Neural cell (in vitro differentiated cells): ENCODE results near the gene TFPI. TPM values are rescaled to one million over a fixed set of nuclear protein-coding genes. Genes with fewer than 3 reads are reported as not detected.

ENCODE experiments used
- H2AFZ ChIP-seq: fragments of 200-600, 300-800 bp; sonication (generic), shearing (Covaris generic); 2 replicates; pipeline ENCODE4 v1.6.0; 2014; ENCODE audit warnings: low read depth, mild to moderate bottlenecking, antibody characterized with exemption, low read length, moderate library complexity
- H3F3A ChIP-seq: fragments of 200-600 bp; shearing (Covaris generic); 2 replicates; pipeline ENCODE4 v1.6.1; 2016; ENCODE audit warnings: mild to moderate bottlenecking, moderate library complexity, mixed read lengths, antibody characterized with exemption, low read length; ENCODE audit not compliant: insufficient read depth, poor library complexity, severe bottlenecking
- H3K27ac ChIP-seq: fragments of 200-600, 300-800 bp; sonication (generic), shearing (Covaris generic); 2 replicates; pipeline ENCODE4 v1.5.1; 2014; ENCODE audit warnings: mild to moderate bottlenecking, low read length, moderate library complexity
- H3K27me3 ChIP-seq: fragments of 300-800, 200-600 bp; sonication (generic), shearing (Covaris generic); 2 replicates; pipeline ENCODE4 v1.6.0; 2014; ENCODE audit warnings: mild to moderate bottlenecking, low read depth, low read length, moderate library complexity; ENCODE audit not compliant: insufficient read depth
- H3K36me3 ChIP-seq: fragments of 300-800, 200-600 bp; sonication (generic), shearing (Covaris generic); 2 replicates; pipeline ENCODE4 v1.5.1; 2014; ENCODE audit warnings: mild to moderate bottlenecking, antibody characterized with exemption, low read length, moderate library complexity; ENCODE audit not compliant: insufficient read depth
- H3K4me2 ChIP-seq: fragments of 300-800, 200-600 bp; sonication (generic), shearing (Covaris generic); 2 replicates; pipeline ENCODE4 v1.6.0; 2014; ENCODE audit warnings: mild to moderate bottlenecking, low read length
- H3K4me3 ChIP-seq: fragments of 300-800, 200-600 bp; sonication (generic), shearing (Covaris generic); 2 replicates; pipeline ENCODE4 v1.5.1; 2014; ENCODE audit warnings: mild to moderate bottlenecking, low read length, moderate library complexity
- H3K79me2 ChIP-seq: fragments of 200-600 bp; shearing (Covaris generic); replicated peaks from 2 replicates; pipeline ENCODE4 v1.6.0; 2014; ENCODE audit warnings: mild to moderate bottlenecking, low read length, moderate library complexity; ENCODE audit not compliant: insufficient read depth
- H3K9ac ChIP-seq: fragments of 300-800, 200-600 bp; sonication (generic), shearing (Covaris generic); 2 replicates; pipeline ENCODE4 v1.6.1; 2016; ENCODE audit warnings: mild to moderate bottlenecking, low read length, mixed read lengths
- H3K9me2 ChIP-seq: fragments of 200-600 bp; shearing (Covaris generic); 2 replicates; pipeline ENCODE4 v1.6.1; 2016; ENCODE audit warnings: mild to moderate bottlenecking, low read length, mixed read lengths; ENCODE audit not compliant: insufficient read depth
- H3K9me3 ChIP-seq: fragments of 200-600, 300-800 bp; sonication (generic), shearing (Covaris generic); 2 replicates; pipeline ENCODE4 v1.6.1; 2016; ENCODE audit warnings: mild to moderate bottlenecking, mixed run types, low read length, moderate library complexity, mixed read lengths
- H4K20me1 ChIP-seq: fragments of 200-600 bp; shearing (Covaris generic); 2 replicates; pipeline ENCODE4 v1.6.1; 2016; ENCODE audit warnings: mild to moderate bottlenecking, mixed run types; ENCODE audit not compliant: insufficient read depth
- CTCF ChIP-seq: fragments of 450-650 bp; IDR thresholded peaks from 2 replicates; pipeline ENCODE4 v1.5.1; 2014; ENCODE audit warnings: antibody characterized with exemption, mild to moderate bottlenecking, moderate library complexity; ENCODE audit not compliant: poor library complexity, severe bottlenecking
- EP300 ChIP-seq: fragments of 450-650 bp; conservative IDR thresholded peaks from 2 replicates; pipeline ENCODE4 v1.6.1; 2014; ENCODE audit warnings: antibody characterized with exemption, mild to moderate bottlenecking, moderate library complexity; ENCODE audit not compliant: poor library complexity, severe bottlenecking
- EZH2 ChIP-seq: fragments of 200-600, 300-800 bp; shearing (Covaris generic), sonication (generic); IDR thresholded peaks from 2 replicates; pipeline ENCODE4 v1.6.1; 2014; ENCODE audit warnings: antibody characterized with exemption, low read length, borderline replicate concordance, mild to moderate bottlenecking; ENCODE audit not compliant: insufficient read depth, poor library complexity, severe bottlenecking
- MXI1 ChIP-seq: fragments of 450-650 bp; conservative IDR thresholded peaks from 2 replicates; pipeline ENCODE4 v1.6.1; 2014; ENCODE audit warnings: antibody characterized with exemption, mild to moderate bottlenecking; ENCODE audit not compliant: poor library complexity, severe bottlenecking
- POLR2AphosphoS5 ChIP-seq: IDR thresholded peaks from 2 replicates; pipeline ENCODE4 v1.6.1; 2012
- RAD21 ChIP-seq: fragments of 450-650 bp; conservative IDR thresholded peaks from 2 replicates; pipeline ENCODE4 v1.6.1; 2014; ENCODE audit warnings: antibody characterized with exemption, mild to moderate bottlenecking, moderate library complexity
- REST ChIP-seq: IDR thresholded peaks from 2 replicates; pipeline ENCODE4 v1.6.1; 2012; ENCODE audit warnings: borderline replicate concordance
- SMC3 ChIP-seq: fragments of 450-650 bp; conservative IDR thresholded peaks from 2 replicates; pipeline ENCODE4 v1.6.1; 2014; ENCODE audit warnings: antibody characterized with exemption, mild to moderate bottlenecking, moderate library complexity; ENCODE audit not compliant: poor library complexity
- TAF1 ChIP-seq: IDR thresholded peaks from 2 replicates; pipeline ENCODE4 v1.6.1; 2012; ENCODE audit warnings: low read depth
- polyA plus RNA-seq: library from polyadenylated mRNA; depleted of rRNA; stranded (reverse); fragments of >200 nt; gene quantifications from 2 replicates; pipeline ENCODE4 v1.2.3, GENCODE V29; 2014

TFPI gene
- polyA plus RNA-seq, 1 donor from 2014 or later = 0.51 TPM

- Histone ChIP-seq H3F3A (no peaks in the 10 kb centered on the region), H3K9ac (no peak overlapping the region), H3K4me2 (no peak overlapping the region), H2AFZ (no peak overlapping the region), H3K9me2 (no peaks in the 10 kb centered on the region), H3K4me3 (no peak overlapping the region), H4K20me1 (no peaks in the 10 kb centered on the region), H3K9me3 (no peaks in the 10 kb centered on the region), H3K36me3 (no peaks in the 10 kb centered on the region), H3K27ac (no peak overlapping the region), H3K79me2 (no peaks in the 10 kb centered on the region), H3K27me3 (no peaks in the 10 kb centered on the region)
- TF ChIP-seq MXI1 = no peak
- no peak for TF ChIP-seq TAF1
- no peak for TF ChIP-seq RAD21
- TF ChIP-seq EP300 = no peak
- no peak for TF ChIP-seq SMC3
- TF ChIP-seq EZH2 = no peak
- TF ChIP-seq CTCF = no peak
- no peak for TF ChIP-seq REST
- TF ChIP-seq POLR2AphosphoS5 = no peak
Measured at GRCh38 chr2:187447336-187447735, 106.9 kb downstream of the TFPI start.

- Histone ChIP-seq H3K27me3 (no peaks in the 10 kb centered on the region), H3K4me2 (no peak overlapping the region), H3K79me2 (no peaks in the 10 kb centered on the region), H3K36me3 (no peaks in the 10 kb centered on the region), H4K20me1 (no peaks in the 10 kb centered on the region), H3K9me3 (no peaks in the 10 kb centered on the region), H3F3A (no peaks in the 10 kb centered on the region), H3K4me3 (no peak overlapping the region), H3K9me2 (no peaks in the 10 kb centered on the region), H2AFZ (no peak overlapping the region), H3K27ac (no peak overlapping the region), H3K9ac (no peak overlapping the region)
- TF ChIP-seq EP300 = no peak
- no peak for TF ChIP-seq RAD21
- no peak for TF ChIP-seq MXI1
- TF ChIP-seq CTCF = no peak
- TF ChIP-seq SMC3 = no peak
- TF ChIP-seq EZH2 = no peak
- no peak for TF ChIP-seq POLR2AphosphoS5
- no peak for TF ChIP-seq REST
- no peak for TF ChIP-seq TAF1
Measured at GRCh38 chr2:187446711-187447110, 107.5 kb downstream of the TFPI start.
